SK-N-SH (cell line): ENCODE results near the gene GRIA1. TPM values are rescaled to one million over a fixed set of nuclear protein-coding genes. Genes with fewer than 3 reads are reported as not detected.

Experiments
- CTCF ChIA-PET: fragments of 300-600, 350-600 bp; formaldehyde crosslinking; extraction: SDS; loops from one replicate; lab custom pipeline; 2021; lab: Yijun Ruan, JAX
- POLR2A ChIA-PET: fragments of 350-600 bp; sonication (Branson Sonifier 250); formaldehyde crosslinking; extraction: SDS; loops from one replicate; lab custom pipeline; 2020; ENCODE audit warnings: antibody characterized with exemption, inconsistent platforms; lab: Yijun Ruan, JAX
- DNase-seq: peaks from one replicate; pipeline ENCODE4 v3.0.0; 2012
- H2AFZ ChIP-seq: fragments of 200-600 bp; sonication (generic); 2 replicates; pipeline ENCODE4 v1.8.1; 2016; ENCODE audit warnings: antibody characterized with exemption, mild to moderate bottlenecking, low read depth
- H3F3A ChIP-seq: fragments of 200-600 bp; sonication (generic); replicated peaks from 2 replicates; pipeline ENCODE3; 2016; ENCODE audit warnings: antibody characterized with exemption, mild to moderate bottlenecking; ENCODE audit not compliant: insufficient read depth
- H3K27ac ChIP-seq, 2 experiments: fragments of 200-500 bp in 1 of 2; fragments of 200-600 bp in 1 of 2; sonication (Bioruptor generic) in 1 of 2; sonication (generic), shearing (Covaris generic) in 1 of 2; 2 replicates each; pipeline versions ENCODE4 v1.5.1 to v1.6.1; 2014 to 2016; ENCODE audit warnings: low read depth in 2 of 2, inconsistent platforms in 1 of 2, low read length in 1 of 2, mild to moderate bottlenecking in 1 of 2, mixed read lengths in 1 of 2
- H3K27me3 ChIP-seq: fragments of 200-600 bp; sonication (generic), shearing (Covaris generic); 2 replicates; pipeline ENCODE4 v1.6.1; 2016; ENCODE audit warnings: mixed run types; ENCODE audit not compliant: insufficient read depth
- H3K36me3 ChIP-seq, 2 experiments: fragments of 200-500 bp in 1 of 2; fragments of 200-600 bp in 1 of 2; sonication (Bioruptor generic) in 1 of 2; sonication (generic) in 1 of 2; replicated peaks in 1 of 2; 2 replicates each; pipeline versions ENCODE3 to v1.5.1; 2014 to 2016; ENCODE audit warnings: low read length in 1 of 2, mild to moderate bottlenecking in 1 of 2; ENCODE audit not compliant: insufficient read depth in 2 of 2, control insufficient read depth in 1 of 2
- H3K4me1 ChIP-seq, 2 experiments: fragments of 200-500 bp in 1 of 2; fragments of 200-600 bp in 1 of 2; sonication (Bioruptor generic) in 1 of 2; sonication (generic), shearing (Covaris generic) in 1 of 2; 2 replicates each; pipeline versions ENCODE4 v1.5.1 to v1.6.1; 2014 to 2016; ENCODE audit warnings: low read depth in 1 of 2, low read length in 1 of 2, mixed run types in 1 of 2; ENCODE audit not compliant: insufficient read depth in 2 of 2, control insufficient read depth in 1 of 2
- H3K4me2 ChIP-seq: fragments of 200-600 bp; sonication (generic), shearing (Covaris generic); 2 replicates; pipeline ENCODE4 v1.6.1; 2017; ENCODE audit warnings: mixed run types
- H3K4me3 ChIP-seq, 2 experiments: fragments of 200-500 bp in 1 of 2; fragments of 200-600 bp in 1 of 2; sonication (Bioruptor generic) in 1 of 2; sonication (generic), shearing (Covaris generic) in 1 of 2; 2 replicates each; pipeline versions ENCODE4 v1.5.1 to v1.8.1; 2014 to 2016; ENCODE audit warnings: low read depth in 2 of 2, inconsistent platforms in 1 of 2, low read length in 1 of 2, mild to moderate bottlenecking in 1 of 2, mixed read lengths in 1 of 2, moderate library complexity in 1 of 2
- H3K79me2 ChIP-seq: fragments of 200-600 bp; sonication (generic); 2 replicates; pipeline ENCODE4 v1.8.1; 2017; ENCODE audit warnings: mild to moderate bottlenecking; ENCODE audit not compliant: insufficient read depth
- H3K9ac ChIP-seq: fragments of 200-600 bp; sonication (generic); 2 replicates; pipeline ENCODE4 v1.6.1; 2017; ENCODE audit warnings: mixed run types
- H3K9me2 ChIP-seq: fragments of 200-600 bp; sonication (generic); 2 replicates; pipeline ENCODE4 v1.6.1; 2017; ENCODE audit warnings: mixed run types
- H3K9me3 ChIP-seq: fragments of 200-600 bp; sonication (generic); 2 replicates; pipeline ENCODE4 v1.6.1; 2017; ENCODE audit warnings: mixed run types, mild to moderate bottlenecking, moderate library complexity
- H4K20me1 ChIP-seq: fragments of 200-600 bp; sonication (generic); 2 replicates; pipeline ENCODE4 v1.6.1; 2017; ENCODE audit warnings: mild to moderate bottlenecking, mixed run types; ENCODE audit not compliant: insufficient read depth
- ELF1 ChIP-seq: IDR thresholded peaks from 2 replicates; pipeline ENCODE4 v1.4.0; 2012
- EZH2phosphoT487 ChIP-seq: fragments of 200-600 bp; sonication (generic); IDR thresholded peaks from 2 replicates; pipeline ENCODE4 v1.6.1; 2017; ENCODE audit warnings: low read depth, mixed run types, mild to moderate bottlenecking, antibody characterized with exemption, moderate library complexity, borderline replicate concordance
- FOSL2 ChIP-seq: IDR thresholded peaks from 2 replicates; pipeline ENCODE4 v1.4.0; 2012; ENCODE audit warnings: low read depth, mild to moderate bottlenecking, moderate library complexity, borderline replicate concordance
- FOXJ3 ChIP-seq: sonication (generic); formaldehyde crosslinking; IDR thresholded peaks from 2 replicates; pipeline ENCODE4 v1.5.1; 2020; ENCODE audit warnings: mild to moderate bottlenecking, missing genetic modification reagents
- GABPA ChIP-seq: IDR thresholded peaks from 2 replicates; pipeline ENCODE4 v1.4.0; 2012; ENCODE audit warnings: low read depth, mild to moderate bottlenecking
- MAX ChIP-seq: IDR thresholded peaks from 2 replicates; pipeline ENCODE4 v1.4.0; 2012; ENCODE audit warnings: low read depth
- NFIC ChIP-seq: IDR thresholded peaks from 2 replicates; pipeline ENCODE4 v1.4.0; 2012; ENCODE audit warnings: borderline replicate concordance
- PBX3 ChIP-seq: IDR thresholded peaks from 2 replicates; pipeline ENCODE4; 2012
- TAF1 ChIP-seq: IDR thresholded peaks from 2 replicates; pipeline ENCODE4 v1.6.1; 2012; ENCODE audit warnings: low read depth, mild to moderate bottlenecking, low read length, moderate library complexity, borderline replicate concordance
- TCF12 ChIP-seq: IDR thresholded peaks from 2 replicates; pipeline ENCODE4 v1.4.0; 2012
- TEAD4 ChIP-seq: IDR thresholded peaks from 2 replicates; pipeline ENCODE4 v1.4.0; 2012; ENCODE audit warnings: mild to moderate bottlenecking, borderline replicate concordance; ENCODE audit not compliant: insufficient read depth
- WGBS: methylation state at CpG from one replicate; pipeline ENCODE4 v1.1.6; 2017; ENCODE audit warnings: low lambda C conversion rate; 5-methylcytosine and 5-hydroxymethylcytosine counted together
- polyA plus RNA-seq, 3 experiments: library from polyadenylated mRNA; depleted of rRNA; stranded (reverse); fragments of >200 nt; gene quantifications; 2 replicates each; pipeline ENCODE4 v1.2.3, GENCODE V29; 2012

Gene GRIA1
- polyA plus RNA-seq, 1 of the 3 experiments (the other 2 are of a cell fraction): 0.35 TPM

DNA sequence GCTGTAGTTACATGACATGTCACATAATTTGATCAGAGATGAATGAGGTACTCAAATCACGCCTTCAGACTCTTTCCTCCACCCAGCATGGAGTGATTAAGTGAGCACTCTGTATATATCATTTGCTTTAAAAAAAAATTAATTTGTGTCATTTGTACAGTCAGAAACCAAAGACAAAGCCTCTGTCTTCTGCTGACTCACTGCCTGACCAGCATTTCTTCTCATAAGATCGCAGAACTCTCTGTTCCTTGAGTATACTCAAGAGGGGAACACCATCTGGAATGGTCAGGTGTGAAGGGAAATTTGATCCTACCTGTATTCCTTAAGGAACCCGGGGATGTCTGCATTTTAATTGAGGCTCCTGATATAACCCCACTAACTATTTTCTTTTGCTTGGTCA is 293.8 kb downstream of the GRIA1 start:
- Histone ChIP-seq H3K9me2 (no peaks in the 10 kb centered on the region), H3K9ac (no peak overlapping the region), H3K79me2 (no peaks in the 10 kb centered on the region), H4K20me1 (no peaks in the 10 kb centered on the region), H3K4me1 (peaks cover 0 to 26% of the 10 kb centered on the region in 2 experiments; a peak in 2 of 4 replicates), H3K4me3 (no peak overlapping the region), H3K9me3 (no peaks in the 10 kb centered on the region), H3F3A (no peaks in the 10 kb centered on the region), H2AFZ (no peak overlapping the region), H3K27me3 (no peaks in the 10 kb centered on the region), H3K27ac (no peak overlapping the region), H3K36me3 (no peaks in the 10 kb centered on the region), H3K4me2 (no peak overlapping the region)
- ChIA-PET POLR2A (no interaction called here), CTCF (interaction anchor here (1.0 kb wide), 1 partner anchor 181 kb away, joined by 3 read pairs; no protein-coding TSS in a partner anchor)
- TF ChIP-seq MAX: no peak
- TF ChIP-seq ELF1: no peak
- TF ChIP-seq FOSL2: no peak
- no peak for TF ChIP-seq TCF12
- no peak for TF ChIP-seq GABPA
- no peak for TF ChIP-seq TEAD4
- no peak for TF ChIP-seq EZH2phosphoT487
- TF ChIP-seq NFIC: no peak
- 56% methylated on average over 3 of the region's 3 CpGs for WGBS
- no peak for DNase-seq

DNA sequence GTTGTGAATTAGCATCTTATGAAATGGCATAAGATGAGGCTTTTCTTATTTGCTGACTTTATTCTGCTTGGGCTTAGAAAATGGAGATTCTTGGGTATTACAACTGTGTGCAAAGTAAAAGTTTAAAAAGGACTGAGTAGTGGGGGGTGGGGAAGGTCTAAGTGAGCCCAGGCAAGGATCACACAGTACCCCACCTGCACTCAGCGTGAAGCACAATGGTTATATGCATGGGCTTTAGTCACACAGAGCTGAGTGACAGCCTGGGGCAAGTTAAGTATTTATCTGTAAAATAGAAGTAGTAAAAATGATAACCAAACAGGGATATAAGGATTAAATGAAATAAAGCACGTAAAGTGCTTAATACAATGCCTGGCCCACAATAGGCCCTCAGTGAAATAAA is 300.9 kb downstream of the GRIA1 start:
- 72% methylated on average over 2 of the region's 2 CpGs for WGBS

More for the DNA sequence above, 300.9 kb downstream of the GRIA1 start:
- Histone ChIP-seq H3K9me3 (no peaks in the 10 kb centered on the region), H3K4me2 (no peak overlapping the region), H3K79me2 (no peaks in the 10 kb centered on the region), H3F3A (no peaks in the 10 kb centered on the region), H3K9me2 (no peaks in the 10 kb centered on the region), H3K4me1 (peaks cover 0 to 3% of the 10 kb centered on the region in 2 experiments; a peak in 2 of 4 replicates), H3K9ac (no peak overlapping the region), H2AFZ (no peak overlapping the region), H3K27ac (no peak overlapping the region), H4K20me1 (no peaks in the 10 kb centered on the region), H3K36me3 (no peaks in the 10 kb centered on the region), H3K4me3 (no peak overlapping the region), H3K27me3 (no peaks in the 10 kb centered on the region)
- no peak for TF ChIP-seq TAF1
- TF ChIP-seq PBX3: no peak
- TF ChIP-seq TCF12: no peak
- no peak for TF ChIP-seq ELF1
- TF ChIP-seq FOXJ3: no peak
- TF ChIP-seq EZH2phosphoT487: no peak
- ChIA-PET CTCF (interaction anchor here (0.6 kb wide), 1 partner anchor 169 kb away, joined by 3 read pairs; no protein-coding TSS in a partner anchor), POLR2A (no interaction called here)
- no peak for DNase-seq
